Left cardiac atrium (tissue), 4 donors: ENCODE measurements around the gene MAPK1IP1L. TPM values are rescaled to one million over a fixed set of nuclear protein-coding genes. Genes with fewer than 3 reads are reported as not detected.

Source experiments
- ATAC-seq, 2 donors: fragments of 200-7000 bp; cut with Tn5 transposase; one replicate each; pipeline ENCODE4 v1.9.1; 2020; ENCODE audit warnings: mild to moderate bottlenecking in 2 of 2, moderate library complexity in 2 of 2
- DNase-seq: peaks from one replicate; pipeline ENCODE4 v3.0.0-alpha.2; 2020
- intact Hi-C, 2 donors: fragments of 100-400 bp; cut with DNase I; formaldehyde crosslinking; loops; one replicate each; pipeline versions ENCODE4 v1.14.1 to v1.15.1; 2022 to 2023
- total RNA-seq, 2 donors: library from RNA; stranded (reverse); fragmentation: NEBNext Ultra II Directional; extraction: Animal tissue kit (Norgen Biotek cat#: 25700); gene quantifications; one replicate each; pipeline ENCODE4 v1.2.1, GENCODE V29; 2021
- donor health status: DM: no; HTN: yes; CAD: no.
- donor health status: DM: no; HTN: yes; CAD: no; lungs with severe emphysema.
- donor health status: DM: yes; HTN: yes; CAD: no.
- donor health status: Dilated cardiomyopathy.

MAPK1IP1L gene
- total RNA-seq, 2 donors from 2014 or later: 59.9 to 79.5 TPM

- no peak for ATAC-seq
- intact Hi-C loops: no loop called here
- DNase-seq: no peak
Observed at GRCh38 chr14:55085060-55085660, 33.7 kb downstream of the MAPK1IP1L start.

- intact Hi-C loops: no loop called here
- no peak for ATAC-seq
Observed at GRCh38 chr14:55086938-55087337, 35.5 kb downstream of the MAPK1IP1L start.

GRCh38 chr14:55088356-55088755 is 36.9 kb downstream of the MAPK1IP1L start:
- intact Hi-C loops: no loop called here
- ATAC-seq: no peak
- DNase-seq: no peak

More at GRCh38 chr14:55086938-55087337, 35.5 kb downstream of the MAPK1IP1L start:
- no peak for DNase-seq

- DNase-seq: no peak
- no peak for ATAC-seq
- intact Hi-C loops: loop anchor here (2.0 to 5.0 kb wide), 2 partner anchors 40 to 66 kb away; no protein-coding TSS in a partner anchor
Observed at GRCh38 chr14:55092341-55092740, 40.9 kb downstream of the MAPK1IP1L start.

- no peak for ATAC-seq
- DNase-seq: no peak
- intact Hi-C loops: loop anchor here in 1 of 2 donors (5.0 kb wide), 1 partner anchor 38 kb away; no protein-coding TSS in a partner anchor
Observed at GRCh38 chr14:55094292-55095157, 43.1 kb downstream of the MAPK1IP1L start.

- intact Hi-C loops: no loop called here
- DNase-seq (no peak), ATAC-seq (no peak)
Observed at GRCh38 chr14:55097881-55098560, 46.6 kb downstream of the MAPK1IP1L start.

- intact Hi-C loops: no loop called here
- ATAC-seq (no peak), DNase-seq (no peak)
Observed at GRCh38 chr14:55098561-55098898, 47.1 kb downstream of the MAPK1IP1L start.

GRCh38 chr14:55099756-55100155 is 48.3 kb downstream of the MAPK1IP1L start:
- intact Hi-C loops: loop anchor here in 1 of 2 donors (5.0 kb wide), 1 partner anchor 38 kb away; no protein-coding TSS in a partner anchor
- ATAC-seq (peak in 1 of 2 donors; percentile 24), DNase-seq (no peak)

- intact Hi-C loops: loop anchor here in 1 of 2 donors (5.0 kb wide), 1 partner anchor 36 kb away; no protein-coding TSS in a partner anchor
- no peak for DNase-seq
- ATAC-seq: no peak
Observed at GRCh38 chr14:55101698-55102097, 50.3 kb downstream of the MAPK1IP1L start.

- DNase-seq (peak; percentile 81), ATAC-seq (peak; percentile 87 to 93)
- intact Hi-C loops: loop anchor here in 1 of 2 donors (5.0 kb wide), 1 partner anchor 35 kb away; no protein-coding TSS in a partner anchor
Observed at GRCh38 chr14:55102141-55102621, 50.7 kb downstream of the MAPK1IP1L start.

GRCh38 chr14:55103005-55103640 is 51.7 kb downstream of the MAPK1IP1L start:
- intact Hi-C loops: loop anchor here in 1 of 2 donors (5.0 kb wide), 1 partner anchor 34 kb away; no protein-coding TSS in a partner anchor
- DNase-seq: peak; percentile 75

GRCh38 chr14:55103971-55104954 is 52.8 kb downstream of the MAPK1IP1L start:
- ATAC-seq (no peak), DNase-seq (no peak)
- intact Hi-C loops: loop anchor here in 1 of 2 donors (5.0 kb wide), 1 partner anchor 33 kb away; no protein-coding TSS in a partner anchor

More at GRCh38 chr14:55103005-55103640, 51.7 kb downstream of the MAPK1IP1L start:
- ATAC-seq: peak; percentile 52 to 89

GRCh38 chr14:55105991-55106390 is 54.5 kb downstream of the MAPK1IP1L start:
- DNase-seq (no peak), ATAC-seq (no peak)
- intact Hi-C loops: no loop called here

GRCh38 chr14:55107766-55108554 is 56.5 kb downstream of the MAPK1IP1L start:
- ATAC-seq (peak; percentile 92 to 93), DNase-seq (peak; percentile 92)
- intact Hi-C loops: no loop called here

- ATAC-seq (no peak), DNase-seq (no peak)
- intact Hi-C loops: no loop called here
Observed at GRCh38 chr14:55109836-55110235, 58.4 kb downstream of the MAPK1IP1L start.

GRCh38 chr14:55111122-55111708 is 59.8 kb downstream of the MAPK1IP1L start:
- ATAC-seq (no peak), DNase-seq (no peak)
- intact Hi-C loops: no loop called here
